ENCODE measurements around the gene CALCA.
"Not testable (repeated sequence)": the region's sequence is repeated elsewhere in the genome, so short reads cannot be mapped to it uniquely, and the experiment has no call there.

CALCA gene

GRCh38 chr11:14971865-14972580 lies at the start of gene CALCA:
Gene CALCA (minus strand): TSS chr11:14972351. CDS start chr11:14971192, 1,159 bp downstream.
- peak; percentile 79 for DNase-seq

- no peak for DNase-seq
These were observed 44.0 kb upstream of the CALCA start for GRCh38 chr11:15016200-15016599.

GRCh38 chr11:15011776-15012345 lies 39.7 kb upstream of the CALCA start:
- DNase-seq: peak; percentile 74

GRCh38 chr11:15010865-15011264 lies 38.7 kb upstream of the CALCA start:
- no peak for DNase-seq

- no peak for DNase-seq
These were observed 34.1 kb upstream of the CALCA start for GRCh38 chr11:15006139-15006759.

- DNase-seq: not testable (repeated sequence)
These were observed 16.0 kb upstream of the CALCA start for GRCh38 chr11:14988133-14988532.

- DNase-seq: no peak
These were observed 9.4 kb upstream of the CALCA start for GRCh38 chr11:14981507-14981906.

- DNase-seq: no peak
These were observed 8.7 kb upstream of the CALCA start for GRCh38 chr11:14980854-14981253.

GRCh38 chr11:14977101-14977880 lies 5.1 kb upstream of the CALCA start:
- DNase-seq: no peak

- peak; percentile 54 for DNase-seq
These were observed 3.1 kb upstream of the CALCA start for GRCh38 chr11:14975252-14975587.

GRCh38 chr11:14974515-14975251 lies 2.5 kb upstream of the CALCA start:
- DNase-seq: peak; percentile 90

- peak; percentile 72 for DNase-seq
These were observed 1.7 kb upstream of the CALCA start for GRCh38 chr11:14973621-14974514.

GRCh38 chr11:14972581-14973495 lies 687 bp upstream of the CALCA start:
- DNase-seq: peak; percentile 51

- DNase-seq: peak; percentile 92
These were observed 2.2 kb downstream of the CALCA start for GRCh38 chr11:14969901-14970323.

- DNase-seq: no peak
These were observed 4.4 kb downstream of the CALCA start for GRCh38 chr11:14967581-14968243.

- peak; percentile 30 for DNase-seq
These were observed 16.0 kb downstream of the CALCA start for GRCh38 chr11:14956111-14956510.

GRCh38 chr11:14954581-14954980 lies 17.6 kb downstream of the CALCA start:
- peak; percentile 61 for DNase-seq

GRCh38 chr11:14953904-14954303 lies 18.2 kb downstream of the CALCA start:
- DNase-seq: no peak

- no peak for DNase-seq
These were observed 22.6 kb downstream of the CALCA start for GRCh38 chr11:14949437-14950147.
